CD14-positive monocyte (primary cell): Measurements from ENCODE around the gene TBC1D10A. TPM values are rescaled to one million over a fixed set of nuclear protein-coding genes. Genes with fewer than 3 reads are reported as not detected.

Experiments used
- DNase-seq, 3 donors: peaks; one replicate each; pipeline ENCODE4 v3.0.0-alpha.2; 2011 to 2022
- H2AFZ ChIP-seq: 2 replicates; pipeline ENCODE4 v1.6.0; 2012; ENCODE audit warnings: mild to moderate bottlenecking, low read depth, low read length, inconsistent platforms; ENCODE audit not compliant: insufficient read depth, poor library complexity, severe bottlenecking
- H3K27ac ChIP-seq, 2 donors: 1 replicate in 1 of 2; 2 replicates in 1 of 2; pipeline ENCODE4 v1.5.1; 2012 to 2013; ENCODE audit warnings: low read length in 2 of 2, control low read depth in 1 of 2, inconsistent platforms in 1 of 2, low read depth in 1 of 2, mild to moderate bottlenecking in 1 of 2
- H3K27me3 ChIP-seq, 2 donors: one replicate each; pipeline versions ENCODE4 v1.6.0 to v1.6.1; 2011 to 2013; ENCODE audit warnings: low read length in 2 of 2; ENCODE audit not compliant: control insufficient read depth in 2 of 2, insufficient read depth in 2 of 2
- H3K36me3 ChIP-seq, 2 donors: replicated peaks in 1 of 2; 1 replicate in 1 of 2; 2 replicates in 1 of 2; pipeline versions ENCODE4 v1.5.1 to v1.6.1; 2012 to 2013; ENCODE audit warnings: low read length in 2 of 2, control low read depth in 1 of 2, inconsistent platforms in 1 of 2, mild to moderate bottlenecking in 1 of 2; ENCODE audit not compliant: insufficient read depth in 2 of 2, control insufficient read depth in 1 of 2
- H3K4me1 ChIP-seq, 2 donors: 1 replicate in 1 of 2; 2 replicates in 1 of 2; pipeline versions ENCODE4 v1.5.1 to v1.6.1; 2012 to 2013; ENCODE audit warnings: low read length in 2 of 2, control low read depth in 1 of 2, inconsistent platforms in 1 of 2, mild to moderate bottlenecking in 1 of 2, moderate library complexity in 1 of 2; ENCODE audit not compliant: insufficient read depth in 2 of 2, control insufficient read depth in 1 of 2
- H3K4me2 ChIP-seq: replicated peaks from 2 replicates; pipeline ENCODE3; 2012; ENCODE audit warnings: low read length, moderate library complexity, mild to moderate bottlenecking; ENCODE audit not compliant: poor library complexity, severe bottlenecking; ENCODE audit errors: extremely low read depth
- H3K4me3 ChIP-seq, 3 experiments: fragments of 200-600 bp in 1 of 3; sonication (generic) in 1 of 3; replicated peaks in 1 of 3; 1 replicate in 2 of 3; 2 replicates in 1 of 3; pipeline ENCODE4 v1.5.1; 2011 to 2013; ENCODE audit warnings: low read length in 3 of 3, mild to moderate bottlenecking in 3 of 3, control low read depth in 2 of 3, low read depth in 2 of 3, inconsistent platforms in 1 of 3, moderate library complexity in 1 of 3
- H3K79me2 ChIP-seq: 2 replicates; pipeline ENCODE4 v1.6.0; 2012; ENCODE audit warnings: mild to moderate bottlenecking, control low read depth, inconsistent platforms, low read length, moderate library complexity; ENCODE audit not compliant: insufficient read depth
- H3K9ac ChIP-seq: 2 replicates; pipeline ENCODE4 v1.6.0; 2017; ENCODE audit warnings: low read length, mild to moderate bottlenecking; ENCODE audit not compliant: insufficient read depth, poor library complexity, severe bottlenecking
- H3K9me3 ChIP-seq, 2 donors: replicated peaks in 1 of 2; 1 replicate in 1 of 2; 2 replicates in 1 of 2; pipeline versions ENCODE4 v1.5.1 to v1.6.1; 2012 to 2013; ENCODE audit warnings: low read length in 2 of 2, control low read depth in 1 of 2; ENCODE audit not compliant: control insufficient read depth in 1 of 2, insufficient read depth in 1 of 2
- H4K20me1 ChIP-seq: 2 replicates; pipeline ENCODE4 v1.6.0; 2012; ENCODE audit warnings: mild to moderate bottlenecking, low read length, control low read depth, moderate library complexity; ENCODE audit not compliant: insufficient read depth
- H3K27ac Mint-ChIP-seq, 7 donors: one replicate each; pipeline ENCODE4 v1.8.0; 2020; ENCODE audit warnings: mild to moderate bottlenecking in 7 of 7, mixed read lengths in 7 of 7, moderate library complexity in 6 of 7, inconsistent platforms in 2 of 7
- H3K27me3 Mint-ChIP-seq, 3 donors: one replicate each; pipeline ENCODE4 v1.8.0; 2021 to 2022; ENCODE audit warnings: low read depth in 3 of 3, mild to moderate bottlenecking in 3 of 3, mixed read lengths in 3 of 3, moderate library complexity in 3 of 3, inconsistent platforms in 1 of 3
- H3K36me3 Mint-ChIP-seq, 2 donors: one replicate each; pipeline ENCODE4 v1.8.0; 2020; ENCODE audit warnings: mixed read lengths in 2 of 2, inconsistent platforms in 1 of 2, mild to moderate bottlenecking in 1 of 2
- H3K4me1 Mint-ChIP-seq: one replicate; pipeline ENCODE4 v1.8.0; 2020; ENCODE audit warnings: mild to moderate bottlenecking, mixed read lengths
- H3K4me3 Mint-ChIP-seq, 2 donors: one replicate each; pipeline ENCODE4 v1.8.0; 2020; ENCODE audit warnings: mild to moderate bottlenecking in 2 of 2, mixed read lengths in 2 of 2, moderate library complexity in 1 of 2
- H3K9me3 Mint-ChIP-seq, 7 donors: one replicate each; pipeline ENCODE4 v1.8.0; 2020 to 2022; ENCODE audit warnings: mixed read lengths in 7 of 7, mild to moderate bottlenecking in 6 of 7, moderate library complexity in 6 of 7, inconsistent platforms in 2 of 7
- CTCF ChIP-seq: fragments of 200-600 bp; IDR thresholded peaks from one replicate; pipeline ENCODE4 v1.8.0; 2022; ENCODE audit warnings: antibody characterized with exemption, mild to moderate bottlenecking
- WGBS: methylation state at CpG from one replicate; pipeline ENCODE4 v1.1.5; 2013; ENCODE audit warnings: missing lambda C conversion rate; ENCODE audit not compliant: insufficient coverage; 5-methylcytosine and 5-hydroxymethylcytosine counted together
- intact Hi-C, 2 donors: fragments of 100-400 bp; cut with micrococcal nuclease; formaldehyde crosslinking; loops; one replicate each; pipeline versions ENCODE4 v1.15.0 to v1.15.1; 2023
- polyA plus RNA-seq, 3 donors: library from polyadenylated mRNA; depleted of rRNA in 1 of 3; unstranded in 2 of 3; stranded (reverse) in 1 of 3; fragments of 300-500 nt in 2 of 3; fragments of >200 nt in 1 of 3; fragmentation: Illumina TruSeq in 2 of 3; gene quantifications; 1 replicate in 2 of 3; 2 replicates in 1 of 3; pipeline ENCODE4 v1.2.3, GENCODE V29; 2012 to 2021

TBC1D10A gene
- polyA plus RNA-seq, 3 donors = 13.4 to 38.3 (median 21.8) TPM

GRCh38 chr22:30344447-30345200 lies 17.9 kb upstream of the TBC1D10A start:
- no peak overlapping the region for H3K27ac ChIP-seq
- no peaks in the 10 kb centered on the region for H3K9me3 ChIP-seq
- no peak overlapping the region for H3K4me3 ChIP-seq
- peaks cover 24% of the 10 kb centered on the region for H3K79me2 ChIP-seq
- H3K4me3 Mint-ChIP-seq = no peak overlapping the region
- peaks cover 0 to 1% (median 0%) of the 10 kb centered on the region in 3 donors for H3K27me3 Mint-ChIP-seq
- WGBS = 98% methylated on average over 12 of the region's 13 CpGs
- peaks cover 2% of the 10 kb centered on the region for H3K4me1 Mint-ChIP-seq
- no peak overlapping the region for H2AFZ ChIP-seq
- no peak for DNase-seq
- no peaks in the 10 kb centered on the region for H3K27me3 ChIP-seq
- peaks cover 0 to 4% (median 0%) of the 10 kb centered on the region in 7 donors for H3K9me3 Mint-ChIP-seq
- intact Hi-C loops = no loop called here
- peaks cover 92 to 100% of the 10 kb centered on the region in 2 donors for H3K36me3 Mint-ChIP-seq
- no peak overlapping the region for H3K27ac Mint-ChIP-seq
- H4K20me1 ChIP-seq = peaks cover 90% of the 10 kb centered on the region
- no peak overlapping the region for H3K4me2 ChIP-seq
- peaks cover 96 to 100% of the 10 kb centered on the region in 2 donors for H3K36me3 ChIP-seq
- TF ChIP-seq CTCF = no peak
- H3K4me1 ChIP-seq = no peaks in the 10 kb centered on the region
- no peak overlapping the region for H3K9ac ChIP-seq

- H3K36me3 ChIP-seq = peaks cover 99 to 100% of the 10 kb centered on the region in 2 donors
- no peak overlapping the region for H3K27ac ChIP-seq
- H3K27me3 ChIP-seq = no peaks in the 10 kb centered on the region
- no peak overlapping the region for H3K9ac ChIP-seq
- Mint-ChIP-seq H3K4me3 (no peak overlapping the region), H3K27me3 (peaks cover 0 to 2% (median 0%) of the 10 kb centered on the region in 3 donors), H3K4me1 (no peaks in the 10 kb centered on the region), H3K9me3 (peaks cover 0 to 4% (median 0%) of the 10 kb centered on the region in 7 donors), H3K36me3 (peaks cover 99 to 100% of the 10 kb centered on the region in 2 donors), H3K27ac (peak overlapping the region in 3 of 7 donors; percentile 11 to 25 (median 12))
- H3K9me3 ChIP-seq = no peaks in the 10 kb centered on the region
- intact Hi-C loops = no loop called here
- 89% methylated on average over 14 of the region's 16 CpGs for WGBS
- no peak overlapping the region for H3K4me2 ChIP-seq
- no peak overlapping the region for H3K4me3 ChIP-seq
- no peaks in the 10 kb centered on the region for H3K4me1 ChIP-seq
- no peak for DNase-seq
- no peak for TF ChIP-seq CTCF
- no peak overlapping the region for H2AFZ ChIP-seq
- no peaks in the 10 kb centered on the region for H3K79me2 ChIP-seq
- peaks cover 74% of the 10 kb centered on the region for H4K20me1 ChIP-seq
These were observed 14.4 kb upstream of the TBC1D10A start for GRCh38 chr22:30340911-30341685.
